Parathyroid adenoma (tissue), 2 donors: ENCODE measurements around the gene ZSWIM4.

Source experiments
- H2AFZ ChIP-seq: fragments of 300-600 bp; sonication (generic); one replicate; pipeline ENCODE4 v1.7.0; 2017; ENCODE audit warnings: antibody characterized with exemption, mild to moderate bottlenecking
- H3K27ac ChIP-seq: fragments of 300-600 bp; sonication (generic); one replicate; pipeline ENCODE4 v1.7.0; 2017
- H3K27me3 ChIP-seq: fragments of 300-600 bp; sonication (generic); one replicate; pipeline ENCODE4 v1.7.0; 2017; ENCODE audit warnings: low read length; ENCODE audit not compliant: control insufficient read depth, insufficient read depth
- H3K36me3 ChIP-seq: fragments of 300-600 bp; sonication (generic); one replicate; pipeline ENCODE4 v1.7.0; 2017; ENCODE audit warnings: low read length; ENCODE audit not compliant: control insufficient read depth, insufficient read depth
- H3K4me1 ChIP-seq: fragments of 300-600 bp; sonication (generic); one replicate; pipeline ENCODE4 v1.7.0; 2017; ENCODE audit warnings: control low read depth
- H3K4me2 ChIP-seq: fragments of 300-600 bp; sonication (generic); one replicate; pipeline ENCODE4 v1.7.0; 2017; ENCODE audit warnings: low read length
- H3K4me3 ChIP-seq: fragments of 300-600 bp; sonication (generic); one replicate; pipeline ENCODE4 v1.7.0; 2017; ENCODE audit warnings: low read depth, low read length
- H3K79me2 ChIP-seq: fragments of 300-600 bp; sonication (generic); one replicate; pipeline ENCODE4 v1.7.0; 2017; ENCODE audit warnings: control low read depth
- H3K9ac ChIP-seq: fragments of 300-600 bp; sonication (generic); one replicate; pipeline ENCODE4 v1.7.0; 2017; ENCODE audit warnings: mild to moderate bottlenecking
- H3K9me3 ChIP-seq: fragments of 300-600 bp; sonication (generic); one replicate; pipeline ENCODE4 v1.7.0; 2017; ENCODE audit warnings: low read length; ENCODE audit not compliant: control insufficient read depth
- CTCF ChIP-seq: fragments of 300-600 bp; sonication (generic); IDR thresholded peaks from one replicate; pipeline ENCODE4 v1.7.0; 2017; ENCODE audit warnings: antibody characterized with exemption, mild to moderate bottlenecking
- donor health status: primary hyperparathyroidism.

Gene ZSWIM4

GRCh38 chr19:13866463-13867046 is 71.3 kb downstream of the ZSWIM4 start:
- peak overlapping the region; percentile 73 for H3K4me3 ChIP-seq
- H3K27me3 ChIP-seq, result no peaks in the 10 kb centered on the region
- peaks cover 9% of the 10 kb centered on the region for H3K4me1 ChIP-seq
- TF ChIP-seq CTCF, result no peak
- no peaks in the 10 kb centered on the region for H3K9me3 ChIP-seq
- no peaks in the 10 kb centered on the region for H3K79me2 ChIP-seq
- peak overlapping the region; percentile 84 for H2AFZ ChIP-seq
- H3K27ac ChIP-seq, result peak overlapping the region; percentile 61
- H3K9ac ChIP-seq, result no peak overlapping the region
- peak overlapping the region; percentile 68 for H3K4me2 ChIP-seq
- no peaks in the 10 kb centered on the region for H3K36me3 ChIP-seq

GRCh38 chr19:13868663-13869062 is 73.4 kb downstream of the ZSWIM4 start:
- Histone ChIP-seq H3K4me3 (no peak overlapping the region), H3K4me1 (peaks cover 4% of the 10 kb centered on the region), H3K27ac (no peak overlapping the region), H3K36me3 (no peaks in the 10 kb centered on the region), H3K79me2 (no peaks in the 10 kb centered on the region), H2AFZ (no peak overlapping the region), H3K9ac (no peak overlapping the region), H3K9me3 (no peaks in the 10 kb centered on the region), H3K27me3 (no peaks in the 10 kb centered on the region), H3K4me2 (no peak overlapping the region)
- TF ChIP-seq CTCF, result no peak

- H3K9me3 ChIP-seq, result no peaks in the 10 kb centered on the region
- no peak overlapping the region for H3K4me3 ChIP-seq
- H3K9ac ChIP-seq, result no peak overlapping the region
- no peak overlapping the region for H3K27ac ChIP-seq
- H3K4me1 ChIP-seq, result peaks cover 4% of the 10 kb centered on the region
- no peaks in the 10 kb centered on the region for H3K36me3 ChIP-seq
- H3K4me2 ChIP-seq, result no peak overlapping the region
- TF ChIP-seq CTCF, result no peak
- no peaks in the 10 kb centered on the region for H3K79me2 ChIP-seq
- no peak overlapping the region for H2AFZ ChIP-seq
- H3K27me3 ChIP-seq, result no peaks in the 10 kb centered on the region
Measured at GRCh38 chr19:13869281-13869680, 74.0 kb downstream of the ZSWIM4 start.

- H3K4me2 ChIP-seq, result no peak overlapping the region
- no peak for TF ChIP-seq CTCF
- no peaks in the 10 kb centered on the region for H3K9me3 ChIP-seq
- H3K4me1 ChIP-seq, result peaks cover 4% of the 10 kb centered on the region
- no peak overlapping the region for H3K9ac ChIP-seq
- H3K4me3 ChIP-seq, result no peak overlapping the region
- no peaks in the 10 kb centered on the region for H3K79me2 ChIP-seq
- H3K36me3 ChIP-seq, result no peaks in the 10 kb centered on the region
- H3K27me3 ChIP-seq, result no peaks in the 10 kb centered on the region
- no peak overlapping the region for H2AFZ ChIP-seq
- H3K27ac ChIP-seq, result no peak overlapping the region
Measured at GRCh38 chr19:13870873-13871272, 75.6 kb downstream of the ZSWIM4 start.

GRCh38 chr19:13872339-13872694 is 77.1 kb downstream of the ZSWIM4 start:
- H3K27ac ChIP-seq, result no peak overlapping the region
- no peak overlapping the region for H3K4me3 ChIP-seq
- peak overlapping the region; percentile 83 for H2AFZ ChIP-seq
- no peaks in the 10 kb centered on the region for H3K9me3 ChIP-seq
- H3K36me3 ChIP-seq, result no peaks in the 10 kb centered on the region
- no peaks in the 10 kb centered on the region for H3K4me1 ChIP-seq
- H3K79me2 ChIP-seq, result no peaks in the 10 kb centered on the region
- TF ChIP-seq CTCF, result no peak
- H3K4me2 ChIP-seq, result no peak overlapping the region
- H3K27me3 ChIP-seq, result no peaks in the 10 kb centered on the region
- no peak overlapping the region for H3K9ac ChIP-seq
